Endothelial cell of umbilical vein (primary cell): ENCODE measurements around the gene RTN4RL1. TPM values are rescaled to one million over a fixed set of nuclear protein-coding genes. Genes with fewer than 3 reads are reported as not detected.

Experiments
- BruUV-seq: library from RNA; stranded (reverse); fragments of 400-500 nt; replicated peaks from 2 replicates; lab custom pipeline; 2021; lab: Mats Ljungman, UMichigan
- CTCF ChIA-PET: fragments of 300-600, 350-600 bp; sonication (Branson Sonifier 250); formaldehyde crosslinking; loops from one replicate; lab custom pipeline; 2021; ENCODE audit warnings: antibody characterized with exemption, inconsistent platforms; lab: Charles Lee
- POLR2A ChIA-PET: fragments of 300-600, 350-600 bp; sonication (Branson Sonifier 250); formaldehyde crosslinking; loops from one replicate; lab custom pipeline; 2021; ENCODE audit warnings: antibody characterized with exemption, inconsistent platforms; lab: Charles Lee
- DNase-seq: peaks from one replicate; pipeline ENCODE4 v3.0.0-alpha.2; 2011; ENCODE audit warnings: low read depth, low spot score
- FAIRE-seq: peaks from 2 replicates; lab custom pipeline; 2011; peaks lifted over from hg19 to GRCh38; lab: Jason Lieb, UNC
- H2AFZ ChIP-seq: 2 replicates; pipeline ENCODE4 v1.6.0; 2012; ENCODE audit warnings: low read depth, low read length, control low read depth, inconsistent platforms
- H3K27ac ChIP-seq: 2 replicates; pipeline ENCODE4 v1.5.1; 2011; ENCODE audit warnings: low read depth, mild to moderate bottlenecking, control low read depth, low read length, moderate library complexity; ENCODE audit not compliant: insufficient read depth
- H3K27me3 ChIP-seq, 2 experiments: 2 replicates each; pipeline versions ENCODE4 v1.6.0 to v1.6.1; 2011; ENCODE audit warnings: low read length in 2 of 2, mixed read lengths in 1 of 2; ENCODE audit not compliant: control insufficient read depth in 2 of 2, insufficient read depth in 2 of 2
- H3K36me3 ChIP-seq, 2 experiments: 2 replicates in 1 of 2; 3 replicates in 1 of 2; pipeline ENCODE4 v1.5.1; 2011; ENCODE audit warnings: low read length in 2 of 2, mild to moderate bottlenecking in 1 of 2, moderate library complexity in 1 of 2; ENCODE audit not compliant: control insufficient read depth in 2 of 2, insufficient read depth in 2 of 2; ENCODE audit errors: extremely low read depth in 1 of 2
- H3K4me1 ChIP-seq: 3 replicates; pipeline ENCODE4 v1.5.1; 2011; ENCODE audit warnings: mild to moderate bottlenecking, low read length; ENCODE audit not compliant: control insufficient read depth, insufficient read depth; ENCODE audit errors: extremely low read depth
- H3K4me2 ChIP-seq: 2 replicates; pipeline ENCODE4 v1.6.1; 2011; ENCODE audit warnings: low read length, control low read depth, mixed read lengths; ENCODE audit not compliant: insufficient read depth
- H3K4me3 ChIP-seq, 3 experiments: fragments of 200-600 bp in 1 of 3; sonication (generic), shearing (Covaris generic) in 1 of 3; replicated peaks in 1 of 3; 2 replicates each; pipeline ENCODE4 v1.5.1; 2011 to 2016; ENCODE audit warnings: control low read depth in 3 of 3, low read length in 3 of 3, mild to moderate bottlenecking in 2 of 3, inconsistent platforms in 1 of 3, low read depth in 1 of 3, moderate library complexity in 1 of 3; ENCODE audit not compliant: insufficient read depth in 1 of 3
- H3K79me2 ChIP-seq: 2 replicates; pipeline ENCODE4 v1.6.0; 2012; ENCODE audit warnings: low read length, inconsistent platforms; ENCODE audit not compliant: control insufficient read depth, insufficient read depth
- H3K9ac ChIP-seq: replicated peaks from 2 replicates; pipeline ENCODE3; 2011; ENCODE audit warnings: low read length, control low read depth; ENCODE audit not compliant: insufficient read depth; ENCODE audit errors: extremely low read depth
- H3K9me1 ChIP-seq: replicated peaks from 3 replicates; pipeline ENCODE4 v1.6.0; 2011; ENCODE audit warnings: mild to moderate bottlenecking, low read length; ENCODE audit not compliant: control insufficient read depth, insufficient read depth; ENCODE audit errors: extremely low read depth
- H3K9me3 ChIP-seq: replicated peaks from 2 replicates; pipeline ENCODE4 v1.5.1; 2012; ENCODE audit warnings: low read length, inconsistent platforms; ENCODE audit not compliant: control insufficient read depth, insufficient read depth
- H4K20me1 ChIP-seq: replicated peaks from 2 replicates; pipeline ENCODE3; 2011; ENCODE audit warnings: mild to moderate bottlenecking, low read length; ENCODE audit not compliant: control insufficient read depth, insufficient read depth; ENCODE audit errors: extremely low read depth
- EZH2 ChIP-seq: IDR thresholded peaks from 2 replicates; pipeline ENCODE4 v1.6.1; 2012; ENCODE audit warnings: borderline replicate concordance, low read depth, mild to moderate bottlenecking, moderate library complexity, low read length, inconsistent platforms; ENCODE audit not compliant: severe bottlenecking
- FOS ChIP-seq: IDR thresholded peaks from 2 replicates; pipeline ENCODE4 v1.6.1; 2011; ENCODE audit warnings: mild to moderate bottlenecking, low read length, moderate library complexity, borderline replicate concordance; ENCODE audit not compliant: insufficient read depth
- GATA2 ChIP-seq: IDR thresholded peaks from 2 replicates; pipeline ENCODE4 v1.7.0; 2011; ENCODE audit warnings: low read depth, mild to moderate bottlenecking, moderate library complexity, mixed read lengths, low read length; ENCODE audit not compliant: insufficient read length, insufficient read depth
- JUN ChIP-seq: IDR thresholded peaks from 2 replicates; pipeline ENCODE4 v1.6.1; 2011; ENCODE audit warnings: borderline replicate concordance, low read depth; ENCODE audit not compliant: insufficient read length, insufficient read depth
- MAX ChIP-seq: IDR thresholded peaks from 2 replicates; pipeline ENCODE4 v1.6.1; 2011; ENCODE audit not compliant: insufficient read depth, insufficient read length
- MYC ChIP-seq: IDR thresholded peaks from one replicate; pipeline ENCODE4 v1.6.1; 2011; ENCODE audit warnings: mild to moderate bottlenecking, low read depth, low read length
- POLR2A ChIP-seq: IDR thresholded peaks from 2 replicates; pipeline ENCODE4 v1.6.1; 2012; ENCODE audit warnings: low read depth, mild to moderate bottlenecking, control low read depth, low read length
- POLR2AphosphoS5 ChIP-seq: IDR thresholded peaks from 2 replicates; pipeline ENCODE4 v1.6.1; 2012; ENCODE audit warnings: low read depth, mild to moderate bottlenecking, control low read depth, low read length, moderate library complexity; ENCODE audit not compliant: insufficient read depth
- dilution Hi-C: fragments of 300-500 bp; cut with MboI; formaldehyde crosslinking; loops from one replicate; pipeline ENCODE4 v1.15.0; 2019; ENCODE audit warnings: low sequenced_read_pairs; ENCODE audit not compliant: extremely low pct_ligation_motif_present
- intact Hi-C: fragments of 100-400 bp; cut with micrococcal nuclease; formaldehyde crosslinking; loops from one replicate; pipeline ENCODE4 v1.10.0; 2022
- microRNA counts: library from miRNA; unstranded; fragments of <30 nt; microRNA quantifications from one replicate; lab custom pipeline; 2016
- microRNA-seq: library from miRNA; unstranded; fragments of <30 nt; microRNA quantifications from one replicate; pipeline ENCODE4 v1.2.0, GENCODE V29; 2021; ENCODE audit warnings: borderline number of aligned reads, borderline replicate concordance
- polyA plus RNA-seq, 4 experiments: library from polyadenylated mRNA; depleted of rRNA in 3 of 4; stranded (reverse) in 3 of 4; unstranded in 1 of 4; fragments of >200 nt; gene quantifications; 2 replicates each; pipeline versions ENCODE4 v1.2.1 to v1.2.3, GENCODE V29; 2011 to 2012; ENCODE audit warnings: missing spikeins in 1 of 4
- small RNA-seq: library from RNA; depleted of rRNA; stranded (forward); fragments of <200 nt; gene quantifications from one replicate; pipeline ENCODE3, GENCODE V24; 2012; ENCODE audit warnings: low replicate concordance, low read depth; ENCODE audit not compliant: insufficient read depth, insufficient read length
- total RNA-seq: library from RNA; stranded (reverse); gene quantifications from 2 replicates; pipeline ENCODE4 v1.2.3, GENCODE V29; 2021
- TF ChIP-seq, protein P1 (sequence below), 2 donors: IDR thresholded peaks; 1 replicate in 1 of 2; 2 replicates in 1 of 2; pipeline ENCODE4 v1.5.1; 2011; ENCODE audit warnings: low read length in 2 of 2, mild to moderate bottlenecking in 2 of 2, moderate library complexity in 2 of 2, control low read depth in 1 of 2, inconsistent platforms in 1 of 2, low read depth in 1 of 2; ENCODE audit not compliant: insufficient read depth in 1 of 2; ENCODE audit errors: extremely low read depth in 1 of 2

Gene RTN4RL1
- total and polyA plus RNA-seq, 2 donors (not counting 3 experiments of a cell fraction or from before 2014, with no cell fraction given), result 0.04 TPM; not detected in 1

DNA sequence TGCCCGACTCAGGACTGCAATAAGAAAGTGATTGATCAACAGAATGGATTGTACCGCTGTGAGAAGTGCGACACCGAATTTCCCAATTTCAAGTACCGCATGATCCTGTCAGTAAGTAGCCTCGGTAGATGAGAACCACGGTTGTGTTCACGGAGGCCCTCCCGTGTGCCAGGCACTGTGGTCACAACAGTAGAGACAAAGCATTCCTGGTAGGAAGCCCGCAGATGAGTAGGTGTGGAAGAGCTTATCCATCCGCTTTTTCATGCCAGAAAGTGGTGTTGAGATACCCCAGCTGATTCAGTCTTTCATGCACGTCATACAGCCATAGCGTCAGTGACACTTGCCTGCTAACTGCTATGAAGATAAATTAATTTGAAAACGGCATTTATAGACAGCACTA is 136.4 kb downstream of the RTN4RL1 start:
- no peak for FAIRE-seq

More for the DNA sequence above, 136.4 kb downstream of the RTN4RL1 start:
- H3K9me1 ChIP-seq, result no peaks in the 10 kb centered on the region
- dilution Hi-C loops, result no loop called here
- ChIA-PET POLR2A (no interaction called here), CTCF (interaction anchor here (0.8 to 1.6 kb wide), 3 partner anchors 13 to 138 kb away, joined by 3 read pairs; no protein-coding TSS in a partner anchor)
- no peak overlapping the region for H3K4me2 ChIP-seq
- intact Hi-C loops, result no loop called here
- TF ChIP-seq MYC, result no peak
- TF ChIP-seq MAX, result no peak
- no peak for TF ChIP-seq FOS
- no peak for TF ChIP-seq POLR2A
- no peak for TF ChIP-seq POLR2AphosphoS5
- TF ChIP-seq, protein P1, sequence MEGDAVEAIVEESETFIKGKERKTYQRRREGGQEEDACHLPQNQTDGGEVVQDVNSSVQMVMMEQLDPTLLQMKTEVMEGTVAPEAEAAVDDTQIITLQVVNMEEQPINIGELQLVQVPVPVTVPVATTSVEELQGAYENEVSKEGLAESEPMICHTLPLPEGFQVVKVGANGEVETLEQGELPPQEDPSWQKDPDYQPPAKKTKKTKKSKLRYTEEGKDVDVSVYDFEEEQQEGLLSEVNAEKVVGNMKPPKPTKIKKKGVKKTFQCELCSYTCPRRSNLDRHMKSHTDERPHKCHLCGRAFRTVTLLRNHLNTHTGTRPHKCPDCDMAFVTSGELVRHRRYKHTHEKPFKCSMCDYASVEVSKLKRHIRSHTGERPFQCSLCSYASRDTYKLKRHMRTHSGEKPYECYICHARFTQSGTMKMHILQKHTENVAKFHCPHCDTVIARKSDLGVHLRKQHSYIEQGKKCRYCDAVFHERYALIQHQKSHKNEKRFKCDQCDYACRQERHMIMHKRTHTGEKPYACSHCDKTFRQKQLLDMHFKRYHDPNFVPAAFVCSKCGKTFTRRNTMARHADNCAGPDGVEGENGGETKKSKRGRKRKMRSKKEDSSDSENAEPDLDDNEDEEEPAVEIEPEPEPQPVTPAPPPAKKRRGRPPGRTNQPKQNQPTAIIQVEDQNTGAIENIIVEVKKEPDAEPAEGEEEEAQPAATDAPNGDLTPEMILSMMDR (IDR thresholded peaks at IDR 0.05; ENCODE audit: extremely low read depth in 1 of 2, insufficient read depth in 1 of 2, low read depth in 1 of 2, low read length in 2 of 2), result no peak
- no peak for TF ChIP-seq GATA2
- no peak for TF ChIP-seq EZH2
- TF ChIP-seq JUN, result no peak
- H3K79me2 ChIP-seq, result no peaks in the 10 kb centered on the region
- no peaks in the 10 kb centered on the region for H3K4me1 ChIP-seq
- no peaks in the 10 kb centered on the region for H3K27me3 ChIP-seq
- H4K20me1 ChIP-seq, result no peaks in the 10 kb centered on the region
- peaks cover 7 to 23% of the 10 kb centered on the region in 2 experiments for H3K36me3 ChIP-seq
- no peak overlapping the region for H3K4me3 ChIP-seq
- H3K9me3 ChIP-seq, result no peaks in the 10 kb centered on the region
- no peak overlapping the region for H3K27ac ChIP-seq
- no TSS peak for BruUV-seq
- H2AFZ ChIP-seq, result no peak overlapping the region
- DNase-seq, result no peak
- H3K9ac ChIP-seq, result no peak overlapping the region

MicroRNA genes within 50 kb of the gene (microRNA counts, 767-probe panel; counts per million panel counts)
- microRNA hsa-miR-132-3p (lab: Ali Mortazavi, UCI), result 723 counts per million, percentile 96 among the panel's probes with 10 or more counts
- 723 counts per million, percentile 96 among the panel's probes with 10 or more counts for microRNA hsa-miR-212-3p (lab: Ali Mortazavi, UCI)

Small RNA genes lying within 50 kb of the gene (microRNA-seq; reads per million reads assigned to microRNA genes)
- gene MIR132, result 224 reads per million, percentile 68 among the genes with 10 or more reads in this experiment
- gene MIR212, result 1.5 reads per million

Small RNA genes lying within 50 kb of the gene (small RNA-seq; reads per million reads assigned to genes)
- gene AC090617.9 (not detected), gene MIR132 (0.88 reads per million), gene MIR212 (not detected), gene OVCA2 (not detected)

Other genes with a start within 250 kb of the RTN4RL1 start
- gene SMYD4, start 195.4 kb downstream of the RTN4RL1 start, total RNA-seq, result 11.5 and 14.6 TPM in 2 replicates
- 5.3 and 6.0 TPM in 2 replicates for gene SMYD4, start 195.4 kb downstream of the RTN4RL1 start, polyA plus RNA-seq
- 123 and 137 TPM in 2 replicates for gene RPA1, start 195.3 kb downstream of the RTN4RL1 start, total RNA-seq
- 48.9 and 50.5 TPM in 2 replicates for gene RPA1, start 195.3 kb downstream of the RTN4RL1 start, polyA plus RNA-seq
- gene DPH1, start 4.8 kb upstream of the RTN4RL1 start, total RNA-seq, result 37.8 and 38.5 TPM in 2 replicates
- gene DPH1, start 4.8 kb upstream of the RTN4RL1 start, polyA plus RNA-seq, result 45.6 and 50.4 TPM in 2 replicates
- gene OVCA2, start 16.7 kb upstream of the RTN4RL1 start, total RNA-seq, result 40.9 and 41.3 TPM in 2 replicates
- 84.2 and 102 TPM in 2 replicates for gene OVCA2, start 16.7 kb upstream of the RTN4RL1 start, polyA plus RNA-seq
- 25.8 and 35.5 TPM in 2 replicates for gene HIC1, start 29.8 kb upstream of the RTN4RL1 start, total RNA-seq
- 18.2 and 20.2 TPM in 2 replicates for gene HIC1, start 29.8 kb upstream of the RTN4RL1 start, polyA plus RNA-seq